Skeletal muscle satellite cell (primary cell): ENCODE measurements around the gene CACNA2D3.

ENCODE experiments used
- H3K27me3 ChIP-seq: 2 replicates; pipeline ENCODE4 v1.7.0; 2013; ENCODE audit warnings: low read length; ENCODE audit not compliant: control insufficient read depth, insufficient read depth
- H3K36me3 ChIP-seq: 2 replicates; pipeline ENCODE4 v1.7.0; 2013; ENCODE audit warnings: mild to moderate bottlenecking, control low read depth, low read length; ENCODE audit not compliant: insufficient read depth
- H3K4me1 ChIP-seq: 2 replicates; pipeline ENCODE4 v1.7.0; 2013; ENCODE audit warnings: low read length; ENCODE audit not compliant: control insufficient read depth, insufficient read depth
- H3K4me2 ChIP-seq: 2 replicates; pipeline ENCODE4 v1.7.0; 2013; ENCODE audit warnings: mild to moderate bottlenecking, low read length
- H3K4me3 ChIP-seq: 2 replicates; pipeline ENCODE4 v1.7.0; 2013; ENCODE audit warnings: low read length
- H3K9ac ChIP-seq: 2 replicates; pipeline ENCODE4 v1.7.0; 2013; ENCODE audit warnings: mild to moderate bottlenecking, low read depth, low read length, moderate library complexity
- H3K9me3 ChIP-seq: replicated peaks from 2 replicates; pipeline ENCODE4 v1.7.0; 2013; ENCODE audit warnings: mild to moderate bottlenecking, control low read depth, low read length

Gene CACNA2D3

DNA sequence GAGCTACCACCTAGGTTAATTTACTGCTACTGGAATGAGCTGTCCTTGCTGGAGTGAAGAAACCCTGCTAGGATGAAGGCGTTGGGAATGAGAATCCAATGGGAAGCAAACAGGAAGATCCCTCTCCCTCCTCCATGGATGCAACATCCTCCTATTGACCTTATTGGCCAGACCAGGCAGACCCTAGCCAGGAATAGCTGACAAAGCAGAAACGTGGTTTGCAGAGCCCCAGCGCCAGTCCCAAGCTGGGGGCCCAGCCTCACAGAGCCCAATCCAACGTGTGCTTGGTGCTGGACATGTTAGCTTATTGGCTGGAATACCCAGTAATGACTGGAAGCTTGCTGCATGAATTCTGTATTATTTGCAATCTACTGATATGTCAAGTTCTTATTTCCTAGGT, 532.4 kb downstream of the CACNA2D3 start:
- Histone ChIP-seq H3K9ac (no peak overlapping the region), H3K36me3 (no peaks in the 10 kb centered on the region), H3K27me3 (no peaks in the 10 kb centered on the region), H3K4me1 (no peaks in the 10 kb centered on the region), H3K9me3 (no peaks in the 10 kb centered on the region), H3K4me3 (no peak overlapping the region), H3K4me2 (no peak overlapping the region)

GRCh38 chr3:54659347-54659746, 537.0 kb downstream of the CACNA2D3 start:
- no peaks in the 10 kb centered on the region for H3K9me3 ChIP-seq

GRCh38 chr3:54660714-54661132, 538.4 kb downstream of the CACNA2D3 start:
- Histone ChIP-seq H3K27me3 (no peaks in the 10 kb centered on the region), H3K9me3 (no peaks in the 10 kb centered on the region), H3K36me3 (no peaks in the 10 kb centered on the region), H3K4me1 (no peaks in the 10 kb centered on the region), H3K9ac (no peak overlapping the region), H3K4me2 (no peak overlapping the region), H3K4me3 (no peak overlapping the region)

More at GRCh38 chr3:54659347-54659746, 537.0 kb downstream of the CACNA2D3 start:
- Histone ChIP-seq H3K4me2 (no peak overlapping the region), H3K4me3 (no peak overlapping the region), H3K36me3 (no peaks in the 10 kb centered on the region), H3K4me1 (no peaks in the 10 kb centered on the region), H3K9ac (no peak overlapping the region), H3K27me3 (no peaks in the 10 kb centered on the region)

GRCh38 chr3:54661151-54661550, 538.8 kb downstream of the CACNA2D3 start:
- H3K4me1 ChIP-seq = no peaks in the 10 kb centered on the region
- H3K4me3 ChIP-seq = no peak overlapping the region
- no peaks in the 10 kb centered on the region for H3K9me3 ChIP-seq
- H3K36me3 ChIP-seq = no peaks in the 10 kb centered on the region
- H3K4me2 ChIP-seq = no peak overlapping the region
- H3K27me3 ChIP-seq = no peaks in the 10 kb centered on the region
- no peak overlapping the region for H3K9ac ChIP-seq

DNA sequence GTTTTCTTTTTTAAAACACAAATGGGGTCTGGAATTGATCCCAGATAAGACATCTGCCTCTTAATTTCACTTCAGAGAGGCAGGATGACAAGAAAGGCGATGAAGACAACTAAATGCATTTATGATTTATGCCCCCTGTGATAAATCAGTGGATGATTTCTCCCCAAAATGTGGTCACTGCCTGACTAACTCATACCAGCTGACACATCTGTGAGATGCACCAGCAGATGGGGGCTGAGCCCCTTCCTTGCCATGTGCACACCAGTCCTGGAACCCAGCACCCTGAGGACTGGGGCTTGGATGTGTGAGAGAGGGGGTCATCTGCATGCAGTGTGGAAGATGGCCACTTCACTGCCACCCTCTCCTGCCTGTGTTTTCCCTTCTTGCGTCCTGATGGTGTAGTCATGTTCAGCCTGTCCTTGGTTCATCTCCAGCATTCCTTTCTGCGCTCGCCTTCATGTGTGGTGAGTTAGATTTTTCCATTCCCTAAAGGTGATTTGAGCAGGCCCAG, 541.2 kb downstream of the CACNA2D3 start:
- H3K9me3 ChIP-seq = no peaks in the 10 kb centered on the region
- no peaks in the 10 kb centered on the region for H3K36me3 ChIP-seq
- H3K4me3 ChIP-seq = no peak overlapping the region
- no peak overlapping the region for H3K4me2 ChIP-seq
- no peaks in the 10 kb centered on the region for H3K27me3 ChIP-seq
- H3K4me1 ChIP-seq = no peaks in the 10 kb centered on the region
- H3K9ac ChIP-seq = no peak overlapping the region

- H3K9me3 ChIP-seq = no peaks in the 10 kb centered on the region
- H3K4me3 ChIP-seq = no peak overlapping the region
- H3K27me3 ChIP-seq = no peaks in the 10 kb centered on the region
- no peaks in the 10 kb centered on the region for H3K4me1 ChIP-seq
- H3K9ac ChIP-seq = no peak overlapping the region
- H3K36me3 ChIP-seq = no peaks in the 10 kb centered on the region
- H3K4me2 ChIP-seq = no peak overlapping the region
Observed at GRCh38 chr3:54665016-54665600, 542.8 kb downstream of the CACNA2D3 start.

GRCh38 chr3:54668236-54668635, 545.9 kb downstream of the CACNA2D3 start:
- no peaks in the 10 kb centered on the region for H3K36me3 ChIP-seq
- no peak overlapping the region for H3K4me3 ChIP-seq
- no peaks in the 10 kb centered on the region for H3K4me1 ChIP-seq
- H3K27me3 ChIP-seq = no peaks in the 10 kb centered on the region
- H3K4me2 ChIP-seq = no peak overlapping the region
- H3K9ac ChIP-seq = no peak overlapping the region
- H3K9me3 ChIP-seq = no peaks in the 10 kb centered on the region

GRCh38 chr3:54670201-54671000, 548.0 kb downstream of the CACNA2D3 start:
- Histone ChIP-seq H3K9me3 (no peaks in the 10 kb centered on the region), H3K9ac (no peak overlapping the region), H3K4me1 (no peaks in the 10 kb centered on the region), H3K4me2 (no peak overlapping the region), H3K36me3 (no peaks in the 10 kb centered on the region), H3K27me3 (no peaks in the 10 kb centered on the region), H3K4me3 (no peak overlapping the region)

- Histone ChIP-seq H3K9me3 (no peaks in the 10 kb centered on the region), H3K4me1 (no peaks in the 10 kb centered on the region), H3K4me2 (no peak overlapping the region), H3K9ac (no peak overlapping the region), H3K27me3 (no peaks in the 10 kb centered on the region), H3K36me3 (no peaks in the 10 kb centered on the region), H3K4me3 (no peak overlapping the region)
Observed at GRCh38 chr3:54671511-54671910, 549.2 kb downstream of the CACNA2D3 start.

GRCh38 chr3:54676087-54676486, 553.7 kb downstream of the CACNA2D3 start:
- Histone ChIP-seq H3K9me3 (no peaks in the 10 kb centered on the region), H3K4me1 (no peaks in the 10 kb centered on the region), H3K36me3 (no peaks in the 10 kb centered on the region), H3K4me2 (no peak overlapping the region), H3K27me3 (no peaks in the 10 kb centered on the region), H3K9ac (no peak overlapping the region), H3K4me3 (no peak overlapping the region)

- no peaks in the 10 kb centered on the region for H3K4me1 ChIP-seq
Observed at GRCh38 chr3:54681706-54682105, 559.4 kb downstream of the CACNA2D3 start.

DNA sequence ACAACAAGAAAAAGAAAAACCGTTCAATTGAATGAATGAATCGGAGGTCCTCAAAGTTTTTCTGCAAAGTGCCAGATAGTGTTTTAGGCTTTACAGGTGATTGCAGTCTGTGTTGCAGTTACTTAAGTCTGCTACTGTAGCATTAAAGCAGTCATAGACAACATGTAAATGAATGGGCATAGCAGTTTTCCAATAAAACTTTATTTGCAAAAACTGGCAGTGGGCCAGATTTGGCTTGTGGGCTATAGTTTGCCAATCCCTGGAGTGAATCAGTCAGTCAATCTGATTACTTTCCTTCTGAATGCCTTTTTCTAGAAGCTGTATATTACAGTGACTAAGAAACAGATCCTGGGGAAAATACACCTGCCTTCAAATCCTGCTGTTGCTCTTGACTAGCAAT, 562.9 kb downstream of the CACNA2D3 start:
- H3K9me3 ChIP-seq = no peaks in the 10 kb centered on the region
- H3K4me1 ChIP-seq = no peaks in the 10 kb centered on the region
- no peak overlapping the region for H3K9ac ChIP-seq
- no peak overlapping the region for H3K4me2 ChIP-seq
- H3K27me3 ChIP-seq = no peaks in the 10 kb centered on the region
- H3K36me3 ChIP-seq = no peaks in the 10 kb centered on the region
- H3K4me3 ChIP-seq = no peak overlapping the region

More at GRCh38 chr3:54681706-54682105, 559.4 kb downstream of the CACNA2D3 start:
- no peak overlapping the region for H3K4me3 ChIP-seq
- H3K36me3 ChIP-seq = no peaks in the 10 kb centered on the region
- H3K27me3 ChIP-seq = no peaks in the 10 kb centered on the region
- no peak overlapping the region for H3K9ac ChIP-seq
- H3K9me3 ChIP-seq = no peaks in the 10 kb centered on the region
- no peak overlapping the region for H3K4me2 ChIP-seq
